IPS-18a (cell line): ENCODE measurements around the gene MAPKAPK3.

Experiments used
- H3K27ac ChIP-seq: one replicate; pipeline ENCODE4 v1.5.1; 2013; ENCODE audit warnings: low read length
- H3K27me3 ChIP-seq: one replicate; pipeline ENCODE4 v1.6.1; 2013; ENCODE audit warnings: mild to moderate bottlenecking, low read length; ENCODE audit not compliant: control insufficient read depth, insufficient read depth
- H3K36me3 ChIP-seq: one replicate; pipeline ENCODE4 v1.6.1; 2013; ENCODE audit warnings: low read depth, low read length; ENCODE audit not compliant: control insufficient read depth
- H3K4me1 ChIP-seq: one replicate; pipeline ENCODE4 v1.6.1; 2013; ENCODE audit warnings: low read depth, low read length; ENCODE audit not compliant: control insufficient read depth
- H3K4me3 ChIP-seq: one replicate; pipeline ENCODE4 v1.5.1; 2013; ENCODE audit warnings: low read length
- H3K9ac ChIP-seq: one replicate; pipeline ENCODE4 v1.6.1; 2013; ENCODE audit warnings: mild to moderate bottlenecking, low read length, moderate library complexity
- H3K9me3 ChIP-seq: one replicate; pipeline ENCODE4 v1.6.1; 2013; ENCODE audit warnings: low read depth, low read length; ENCODE audit not compliant: control insufficient read depth

MAPKAPK3 gene

GRCh38 chr3:50617096-50617791 is at the start of gene MAPKAPK3:
MAPKAPK3 (plus strand) TSS chr3:50617151; CDS start chr3:50617566, 415 bp downstream.
- H3K9ac ChIP-seq: peak within 1 kb of the TSS; percentile 70
- no peak within 1 kb of the TSS for H3K27ac ChIP-seq
- H3K9me3 ChIP-seq: no peaks in the 10 kb centered on the region
- H3K4me1 ChIP-seq: peaks cover 12% of the 10 kb centered on the region
- peak within 1 kb of the TSS; percentile 75 for H3K4me3 ChIP-seq
- no peaks in the 10 kb centered on the region for H3K36me3 ChIP-seq
- H3K27me3 ChIP-seq: peaks cover 33% of the 10 kb centered on the region

- Histone ChIP-seq H3K4me1 (peaks cover 6% of the 10 kb centered on the region), H3K36me3 (no peaks in the 10 kb centered on the region), H3K9me3 (no peaks in the 10 kb centered on the region), H3K27ac (no peak within 1 kb of the TSS), H3K4me3 (peak within 1 kb of the TSS; percentile 60), H3K9ac (peak within 1 kb of the TSS; percentile 35), H3K27me3 (peaks cover 16% of the 10 kb centered on the region)
Observed at GRCh38 chr3:50567386-50568167, 49.4 kb upstream of the MAPKAPK3 start, which contains the start of gene C3orf18. C3orf18 (minus strand) TSS chr3:50567747; CDS start chr3:50565699, 2,048 bp downstream.

GRCh38 chr3:50568947-50569749 is 47.8 kb upstream of the MAPKAPK3 start, which contains the start of gene HEMK1:
HEMK1 (plus strand) TSS chr3:50569522; CDS start chr3:50571105, 1,583 bp downstream.
- Histone ChIP-seq H3K4me3 (peak within 1 kb of the TSS; percentile 93), H3K9me3 (no peaks in the 10 kb centered on the region), H3K36me3 (no peaks in the 10 kb centered on the region), H3K4me1 (peaks cover 6% of the 10 kb centered on the region), H3K9ac (peak within 1 kb of the TSS; percentile 76), H3K27me3 (peaks cover 16% of the 10 kb centered on the region), H3K27ac (no peak within 1 kb of the TSS)

- H3K4me3 ChIP-seq: no peak overlapping the region
- no peak overlapping the region for H3K27ac ChIP-seq
- H3K9ac ChIP-seq: no peak overlapping the region
Observed at GRCh38 chr3:50570508-50571279, 46.3 kb upstream of the MAPKAPK3 start.

GRCh38 chr3:50571486-50571885 is 45.5 kb upstream of the MAPKAPK3 start:
- Histone ChIP-seq H3K36me3 (no peaks in the 10 kb centered on the region), H3K9me3 (no peaks in the 10 kb centered on the region), H3K27ac (no peak overlapping the region), H3K4me1 (peaks cover 5% of the 10 kb centered on the region), H3K27me3 (peaks cover 9% of the 10 kb centered on the region), H3K4me3 (no peak overlapping the region), H3K9ac (no peak overlapping the region)

More at GRCh38 chr3:50570508-50571279, 46.3 kb upstream of the MAPKAPK3 start:
- H3K36me3 ChIP-seq: no peaks in the 10 kb centered on the region
- H3K9me3 ChIP-seq: no peaks in the 10 kb centered on the region
- H3K4me1 ChIP-seq: peaks cover 6% of the 10 kb centered on the region
- peaks cover 16% of the 10 kb centered on the region for H3K27me3 ChIP-seq

GRCh38 chr3:50572158-50572557 is 44.8 kb upstream of the MAPKAPK3 start:
- H3K4me1 ChIP-seq: no peaks in the 10 kb centered on the region
- no peaks in the 10 kb centered on the region for H3K36me3 ChIP-seq

GRCh38 chr3:50572801-50573371 is 44.1 kb upstream of the MAPKAPK3 start:
- no peaks in the 10 kb centered on the region for H3K27me3 ChIP-seq
- no peaks in the 10 kb centered on the region for H3K4me1 ChIP-seq
- H3K9me3 ChIP-seq: no peaks in the 10 kb centered on the region
- peaks cover 3% of the 10 kb centered on the region for H3K36me3 ChIP-seq
- no peak overlapping the region for H3K27ac ChIP-seq
- H3K4me3 ChIP-seq: no peak overlapping the region
- no peak overlapping the region for H3K9ac ChIP-seq

More at GRCh38 chr3:50572158-50572557, 44.8 kb upstream of the MAPKAPK3 start:
- H3K27me3 ChIP-seq: peaks cover 2% of the 10 kb centered on the region
- H3K27ac ChIP-seq: no peak overlapping the region
- H3K4me3 ChIP-seq: no peak overlapping the region
- H3K9ac ChIP-seq: no peak overlapping the region
- no peaks in the 10 kb centered on the region for H3K9me3 ChIP-seq

- Histone ChIP-seq H3K27me3 (no peaks in the 10 kb centered on the region), H3K4me1 (no peaks in the 10 kb centered on the region), H3K27ac (no peak overlapping the region), H3K9me3 (no peaks in the 10 kb centered on the region), H3K9ac (no peak overlapping the region), H3K4me3 (no peak overlapping the region), H3K36me3 (peaks cover 3% of the 10 kb centered on the region)
Observed at GRCh38 chr3:50573566-50574443, 43.1 kb upstream of the MAPKAPK3 start.

GRCh38 chr3:50574444-50574831 is 42.5 kb upstream of the MAPKAPK3 start:
- Histone ChIP-seq H3K27ac (no peak overlapping the region), H3K9ac (no peak overlapping the region), H3K4me3 (no peak overlapping the region), H3K9me3 (no peaks in the 10 kb centered on the region), H3K36me3 (peaks cover 3% of the 10 kb centered on the region), H3K4me1 (no peaks in the 10 kb centered on the region), H3K27me3 (no peaks in the 10 kb centered on the region)

- Histone ChIP-seq H3K9ac (no peak overlapping the region), H3K27me3 (no peaks in the 10 kb centered on the region), H3K9me3 (no peaks in the 10 kb centered on the region), H3K36me3 (peaks cover 3% of the 10 kb centered on the region), H3K4me1 (no peaks in the 10 kb centered on the region), H3K27ac (no peak overlapping the region), H3K4me3 (no peak overlapping the region)
Observed at GRCh38 chr3:50575372-50575771, 41.6 kb upstream of the MAPKAPK3 start.
